Right lobe of liver (tissue), 4 donors: ENCODE data around the gene TNFRSF25.

ENCODE experiments used
- CTCF ChIP-seq, 4 donors: fragments of 200-600 bp in 3 of 4; fragments of 450-650 bp in 1 of 4; IDR thresholded peaks; one replicate each; pipeline versions ENCODE4 v1.5.1 to v1.8.0; 2016 to 2022; ENCODE audit warnings: antibody characterized with exemption in 4 of 4, mild to moderate bottlenecking in 2 of 4
- POLR2A ChIP-seq: fragments of 450-650 bp; IDR thresholded peaks from one replicate; pipeline ENCODE4 v1.6.1; 2017; ENCODE audit warnings: antibody characterized with exemption, mild to moderate bottlenecking
- donor health status: DM: no; HTN: no; CAD: no.
- donor health status: DM: no; HTN: no; CAD: no.
- donor health status: DM: no; HTN: yes; CAD: no.

GRCh38 chr1:6489799-6490180 lies 23.8 kb upstream of the TNFRSF25 start:
- peak; percentile 83 to 95 (median 94) for TF ChIP-seq CTCF (IDR thresholded peaks at IDR 0.05)
- TF ChIP-seq POLR2A, result no peak
